Natural killer cell (primary cell): ENCODE measurements around the gene CCNI. TPM values are rescaled to one million over a fixed set of nuclear protein-coding genes. Genes with fewer than 3 reads are reported as not detected.

Experiments
- ATAC-seq, 3 donors: fragments of 150-1000 bp in 2 of 3; fragments of 200-7000 bp in 1 of 3; cut with Tn5 transposase; 1 replicate in 1 of 3; 2 replicates in 2 of 3; pipeline ENCODE4 v1.10.0; 2021; ENCODE audit warnings: mild to moderate bottlenecking in 2 of 3, moderate library complexity in 2 of 3
- DNase-seq, 2 donors: peaks; one replicate each; pipeline versions ENCODE4 v3.0.0 to v3.0.0-alpha.2; 2013 to 2021; ENCODE audit warnings: mixed read lengths in 1 of 2
- H3K27ac ChIP-seq: one replicate; pipeline ENCODE4 v1.5.1; 2013; ENCODE audit warnings: mild to moderate bottlenecking, low read length
- H3K27me3 ChIP-seq: one replicate; pipeline ENCODE4 v1.6.1; 2013; ENCODE audit warnings: low read length; ENCODE audit not compliant: control insufficient read depth, insufficient read depth
- H3K36me3 ChIP-seq: one replicate; pipeline ENCODE4 v1.6.1; 2013; ENCODE audit warnings: low read length; ENCODE audit not compliant: control insufficient read depth, insufficient read depth
- H3K4me1 ChIP-seq: one replicate; pipeline ENCODE4 v1.6.1; 2013; ENCODE audit warnings: low read length; ENCODE audit not compliant: control insufficient read depth, insufficient read depth
- H3K4me3 ChIP-seq: one replicate; pipeline ENCODE4 v1.5.1; 2013; ENCODE audit warnings: low read length
- H3K9me3 ChIP-seq: one replicate; pipeline ENCODE4 v1.6.1; 2013; ENCODE audit warnings: low read length; ENCODE audit not compliant: control insufficient read depth, insufficient read depth
- H3K27ac Mint-ChIP-seq, 2 donors: one replicate each; pipeline ENCODE4 v1.8.0; 2022; ENCODE audit warnings: mild to moderate bottlenecking in 2 of 2, mixed read lengths in 2 of 2, moderate library complexity in 1 of 2
- H3K27me3 Mint-ChIP-seq, 2 donors: one replicate each; pipeline ENCODE4 v1.8.0; 2022; ENCODE audit warnings: low read depth in 2 of 2, mixed read lengths in 2 of 2
- H3K36me3 Mint-ChIP-seq: one replicate; pipeline ENCODE4 v1.8.0; 2022; ENCODE audit warnings: mixed read lengths
- H3K4me1 Mint-ChIP-seq, 2 donors: one replicate each; pipeline ENCODE4 v1.8.0; 2022; ENCODE audit warnings: mixed read lengths in 2 of 2
- H3K4me3 Mint-ChIP-seq: one replicate; pipeline ENCODE4 v1.8.0; 2022; ENCODE audit warnings: mild to moderate bottlenecking, moderate library complexity, mixed read lengths
- H3K9me3 Mint-ChIP-seq, 2 donors: one replicate each; pipeline ENCODE4 v1.8.0; 2022; ENCODE audit warnings: mixed read lengths in 2 of 2
- CTCF ChIP-seq: fragments of 200-600 bp; IDR thresholded peaks from one replicate; pipeline ENCODE4 v1.8.0; 2022; ENCODE audit warnings: antibody characterized with exemption
- WGBS: methylation state at CpG from one replicate; pipeline ENCODE4 v1.1.7; 2013; ENCODE audit warnings: missing lambda C conversion rate; ENCODE audit not compliant: insufficient coverage; 5-methylcytosine and 5-hydroxymethylcytosine counted together
- intact Hi-C: fragments of 100-400 bp; cut with micrococcal nuclease; formaldehyde crosslinking; loops from one replicate; pipeline ENCODE4 v1.14.2; 2022
- total RNA-seq, 4 donors: library from RNA; stranded (reverse); fragments of 120-200 nt in 1 of 4; gene quantifications; one replicate each; pipeline versions ENCODE4 v1.2.3 to v1.2.4, GENCODE V29; 2013 to 2022

CCNI gene
- total RNA-seq, 3 donors from 2014 or later (not counting 1 experiment from before 2014, with no cell fraction given), result 243 to 266 (median 259) TPM

GRCh38 chr4:77074381-77074831 is 1.4 kb downstream of the CCNI start:
- ATAC-seq, result no peak
- Mint-ChIP-seq H3K9me3 (no peaks in the 10 kb centered on the region), H3K36me3 (no peaks in the 10 kb centered on the region), H3K4me3 (no peak overlapping the region), H3K27me3 (peaks cover 0 to 3% of the 10 kb centered on the region in 2 donors), H3K4me1 (peaks cover 53 to 56% of the 10 kb centered on the region in 2 donors), H3K27ac (no peak overlapping the region)
- 9% methylated on average over 6 of the region's 6 CpGs for WGBS
- no peaks in the 10 kb centered on the region for H3K27me3 ChIP-seq
- peaks cover 25% of the 10 kb centered on the region for H3K4me1 ChIP-seq
- DNase-seq, result no peak
- H3K27ac ChIP-seq, result peak overlapping the region; percentile 99
- no peaks in the 10 kb centered on the region for H3K9me3 ChIP-seq
- H3K4me3 ChIP-seq, result peak overlapping the region; percentile 61
- intact Hi-C loops, result no loop called here
- TF ChIP-seq CTCF, result no peak
- H3K36me3 ChIP-seq, result no peaks in the 10 kb centered on the region

- H3K4me1 Mint-ChIP-seq, result peaks cover 56 to 60% of the 10 kb centered on the region in 2 donors
These were observed 1.8 kb downstream of the CCNI start for GRCh38 chr4:77073981-77074380.

GRCh38 chr4:77073106-77073809 is 2.5 kb downstream of the CCNI start:
- intact Hi-C loops, result no loop called here
- Histone ChIP-seq H3K4me1 (peaks cover 28% of the 10 kb centered on the region), H3K4me3 (peak overlapping the region; percentile 61), H3K9me3 (no peaks in the 10 kb centered on the region), H3K36me3 (no peaks in the 10 kb centered on the region), H3K27ac (peak overlapping the region; percentile 99), H3K27me3 (no peaks in the 10 kb centered on the region)
- DNase-seq, result peak in 1 of 2 donors; percentile 15
- no peak overlapping the region for H3K27ac Mint-ChIP-seq
- peaks cover 0 to 3% of the 10 kb centered on the region in 2 donors for H3K27me3 Mint-ChIP-seq
- H3K36me3 Mint-ChIP-seq, result no peaks in the 10 kb centered on the region
- no peak for TF ChIP-seq CTCF
- WGBS, result 14% methylated on average over 1 of the region's 3 CpGs
- H3K9me3 Mint-ChIP-seq, result no peaks in the 10 kb centered on the region
- no peak for ATAC-seq
- H3K4me3 Mint-ChIP-seq, result no peak overlapping the region
- H3K4me1 Mint-ChIP-seq, result peaks cover 63 to 67% of the 10 kb centered on the region in 2 donors

More at GRCh38 chr4:77073981-77074380, 1.8 kb downstream of the CCNI start:
- peak overlapping the region; percentile 61 for H3K4me3 ChIP-seq
- Mint-ChIP-seq H3K36me3 (no peaks in the 10 kb centered on the region), H3K27ac (no peak overlapping the region), H3K9me3 (no peaks in the 10 kb centered on the region), H3K27me3 (peaks cover 0 to 3% of the 10 kb centered on the region in 2 donors), H3K4me3 (no peak overlapping the region)
- no peaks in the 10 kb centered on the region for H3K27me3 ChIP-seq
- DNase-seq, result peak in 1 of 2 donors; percentile 21
- TF ChIP-seq CTCF, result no peak
- no peak for ATAC-seq
- H3K27ac ChIP-seq, result peak overlapping the region; percentile 99
- no peaks in the 10 kb centered on the region for H3K9me3 ChIP-seq
- intact Hi-C loops, result no loop called here
- peaks cover 27% of the 10 kb centered on the region for H3K4me1 ChIP-seq
- H3K36me3 ChIP-seq, result no peaks in the 10 kb centered on the region
- whole genome bisulfite sequencing, result 2% methylated on average over 5 of the region's 5 CpGs
